ENCODE measurements around the gene OR13C2. TPM values are rescaled to one million over a fixed set of nuclear protein-coding genes. Genes with fewer than 3 reads are reported as not detected.

Gene OR13C2
- total RNA-seq, 1 donor from 2014 or later = 0.36 TPM

- no peak for TF ChIP-seq CTCF (IDR thresholded peaks at IDR 0.05; ENCODE audit: unreplicated experiment)
- Mint-ChIP-seq H3K27ac (no peak overlapping the region), H3K4me3 (ENCODE audit: low read depth) (no peak overlapping the region), H3K9me3 (ENCODE audit: low read depth) (peaks cover 10% of the 10 kb centered on the region), H3K27me3 (no peaks in the 10 kb centered on the region), H3K36me3 (ENCODE audit: insufficient read depth) (no peaks in the 10 kb centered on the region), H3K4me1 (ENCODE audit: low read depth) (no peaks in the 10 kb centered on the region)
- no peak for DNase-seq (ENCODE audit: low spot score, unreplicated experiment)
Measured at GRCh38 chr9:104589626-104590025, 15.8 kb downstream of the OR13C2 start.

- Mint-ChIP-seq H3K36me3 (ENCODE audit: insufficient read depth) (no peaks in the 10 kb centered on the region), H3K4me3 (ENCODE audit: low read depth) (no peak overlapping the region), H3K27ac (no peak overlapping the region), H3K9me3 (ENCODE audit: low read depth) (no peaks in the 10 kb centered on the region), H3K27me3 (no peaks in the 10 kb centered on the region), H3K4me1 (ENCODE audit: low read depth) (no peaks in the 10 kb centered on the region)
- TF ChIP-seq CTCF (IDR thresholded peaks at IDR 0.05; ENCODE audit: unreplicated experiment) = no peak
- DNase-seq (ENCODE audit: low spot score, unreplicated experiment) = no peak
Measured at GRCh38 chr9:104586496-104587180, 18.8 kb downstream of the OR13C2 start.

- Mint-ChIP-seq H3K36me3 (ENCODE audit: insufficient read depth) (no peaks in the 10 kb centered on the region), H3K4me1 (ENCODE audit: low read depth) (no peaks in the 10 kb centered on the region), H3K27ac (no peak overlapping the region), H3K27me3 (no peaks in the 10 kb centered on the region), H3K9me3 (ENCODE audit: low read depth) (no peaks in the 10 kb centered on the region), H3K4me3 (ENCODE audit: low read depth) (no peak overlapping the region)
- no peak for TF ChIP-seq CTCF (IDR thresholded peaks at IDR 0.05; ENCODE audit: unreplicated experiment)
- DNase-seq (ENCODE audit: low spot score, unreplicated experiment) = no peak
Measured at GRCh38 chr9:104580562-104580961, 24.9 kb downstream of the OR13C2 start.

- Mint-ChIP-seq H3K4me3 (ENCODE audit: low read depth) (no peak overlapping the region), H3K27ac (no peak overlapping the region), H3K9me3 (ENCODE audit: low read depth) (peaks cover 16% of the 10 kb centered on the region), H3K27me3 (no peaks in the 10 kb centered on the region), H3K36me3 (ENCODE audit: insufficient read depth) (no peaks in the 10 kb centered on the region), H3K4me1 (ENCODE audit: low read depth) (no peaks in the 10 kb centered on the region)
- no peak for DNase-seq (ENCODE audit: low spot score, unreplicated experiment)
- TF ChIP-seq CTCF (IDR thresholded peaks at IDR 0.05; ENCODE audit: unreplicated experiment) = no peak
Measured at GRCh38 chr9:104577263-104577662, 28.2 kb downstream of the OR13C2 start.

GRCh38 chr9:104575456-104575855 lies 30.0 kb downstream of the OR13C2 start:
- H3K36me3 Mint-ChIP-seq (ENCODE audit: insufficient read depth) = no peaks in the 10 kb centered on the region
- peaks cover 25% of the 10 kb centered on the region for H3K9me3 Mint-ChIP-seq (ENCODE audit: low read depth)
- no peak overlapping the region for H3K27ac Mint-ChIP-seq
- no peak overlapping the region for H3K4me3 Mint-ChIP-seq (ENCODE audit: low read depth)
- TF ChIP-seq CTCF (IDR thresholded peaks at IDR 0.05; ENCODE audit: unreplicated experiment) = no peak
- no peak for DNase-seq (ENCODE audit: low spot score, unreplicated experiment)
- H3K4me1 Mint-ChIP-seq (ENCODE audit: low read depth) = no peaks in the 10 kb centered on the region
- no peaks in the 10 kb centered on the region for H3K27me3 Mint-ChIP-seq

Data from progenitor cell of endocrine pancreas (in vitro differentiated cells).